ENCODE measurements around the gene HTR2C. TPM values are rescaled to one million over a fixed set of nuclear protein-coding genes. Genes with fewer than 3 reads are reported as not detected.

HTR2C gene
- total and polyA plus RNA-seq, 2 of the 4 experiments (the other 2 are of a cell fraction), result not detected

DNA sequence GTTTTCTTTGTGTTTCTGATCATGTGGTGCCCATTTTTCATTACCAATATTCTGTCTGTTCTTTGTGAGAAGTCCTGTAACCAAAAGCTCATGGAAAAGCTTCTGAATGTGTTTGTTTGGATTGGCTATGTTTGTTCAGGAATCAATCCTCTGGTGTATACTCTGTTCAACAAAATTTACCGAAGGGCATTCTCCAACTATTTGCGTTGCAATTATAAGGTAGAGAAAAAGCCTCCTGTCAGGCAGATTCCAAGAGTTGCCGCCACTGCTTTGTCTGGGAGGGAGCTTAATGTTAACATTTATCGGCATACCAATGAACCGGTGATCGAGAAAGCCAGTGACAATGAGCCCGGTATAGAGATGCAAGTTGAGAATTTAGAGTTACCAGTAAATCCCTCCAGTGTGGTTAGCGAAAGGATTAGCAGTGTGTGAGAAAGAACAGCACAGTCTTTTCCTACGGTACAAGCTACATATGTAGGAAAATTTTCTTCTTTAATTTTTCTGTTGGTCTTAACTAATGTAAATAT lies 323.2 kb downstream of the HTR2C start:
- CTCF ChIA-PET, result no interaction called here

More for the DNA sequence above, 323.2 kb downstream of the HTR2C start:
- Histone ChIP-seq H2BK20ac (ENCODE audit: low read depth, low read length) (no peak overlapping the region), H2BK15ac (ENCODE audit: low read depth, low read length) (no peak overlapping the region), H3K36me3 (ENCODE audit: control insufficient read depth, insufficient read depth, low read length) (no peaks in the 10 kb centered on the region), H2AK5ac (ENCODE audit: low read depth, low read length) (no peak overlapping the region), H3K9ac (ENCODE audit: low read depth, low read length) (no peak overlapping the region), H4K5ac (ENCODE audit: low read depth, low read length) (no peak overlapping the region), H3K14ac (replicated peaks; ENCODE audit: low read depth, low read length) (no peak overlapping the region), H3K4ac (ENCODE audit: low read depth, low read length) (no peak overlapping the region), H3K4me2 (ENCODE audit: low read depth, low read length) (no peak overlapping the region), H2AK9ac (replicated peaks; ENCODE audit: low read depth, low read length, poor library complexity) (no peak overlapping the region), H4K8ac (ENCODE audit: low read depth in 2 of 2, low read length in 2 of 2) (no peak overlapping the region), H3K18ac (ENCODE audit: low read depth, low read length) (no peak overlapping the region), H4K91ac (ENCODE audit: insufficient read depth, low read depth, low read length) (no peak overlapping the region), H3K27ac (ENCODE audit: insufficient read depth, low read length) (no peak overlapping the region), H4K20me1 (ENCODE audit: insufficient read depth, low read length) (no peaks in the 10 kb centered on the region), H3K23ac (ENCODE audit: low read depth, low read length) (no peak overlapping the region), H2BK5ac (ENCODE audit: low read depth, low read length, poor library complexity, severe bottlenecking) (no peak overlapping the region), H2AFZ (replicated peaks; ENCODE audit: low read length, poor library complexity) (no peak overlapping the region), H3K4me1 (ENCODE audit: control insufficient read depth, insufficient read depth, low read length) (no peaks in the 10 kb centered on the region), H3K4me3 (ENCODE audit: insufficient read depth, low read depth, low read length) (no peak overlapping the region), H2BK120ac (ENCODE audit: low read depth, low read length) (no peak overlapping the region), H3K27me3 (ENCODE audit: control insufficient read depth, insufficient read depth, low read length) (peaks cover 7% of the 10 kb centered on the region), H3K56ac (ENCODE audit: extremely low read depth, insufficient read depth, low read length) (no peak overlapping the region; the same call in 1 of the 2 replicates), H3K9me3 (ENCODE audit: control insufficient read depth, insufficient read depth, low read length) (no peaks in the 10 kb centered on the region), H3K79me1 (ENCODE audit: low read depth in 1 of 2, low read length in 2 of 2) (no peaks in the 10 kb centered on the region), H3K9me1 (ENCODE audit: insufficient read depth, low read length) (no peaks in the 10 kb centered on the region)
- intact Hi-C loops (cut with micrococcal nuclease) (no loop called here), in situ Hi-C loops (cut with MboI; ENCODE audit: low sequenced_read_pairs) (no loop called here), dilution Hi-C loops (cut with HindIII; ENCODE audit: low sequenced_read_pairs, unreplicated experiment) (no loop called here)
- no TSS peak for BruUV-seq (replicated peaks)
- POLR2A ChIA-PET (ENCODE audit: unreplicated experiment), result no interaction called here
- ATAC-seq (ENCODE audit: low read depth) (no peak), DNase-seq (no peak)
- no peak for TF ChIP-seq RFX5 (IDR thresholded peaks at IDR 0.05; ENCODE audit: low read depth, low read length)
- TF ChIP-seq BHLHE40 (IDR thresholded peaks at IDR 0.05; ENCODE audit: low read depth, low read length), result no peak
- no peak for TF ChIP-seq ELK1 (IDR thresholded peaks at IDR 0.05; ENCODE audit: borderline replicate concordance, low read depth, low read length)
- TF ChIP-seq MAFK (IDR thresholded peaks at IDR 0.05; ENCODE audit: low read depth, low read length), result no peak
- no peak for TF ChIP-seq SMC3 (IDR thresholded peaks at IDR 0.05; ENCODE audit: low read depth, low read length)
- no peak for TF ChIP-seq CHD1 (IDR thresholded peaks at IDR 0.05; ENCODE audit: low read depth, low read length)
- no peak for TF ChIP-seq RAD21 (IDR thresholded peaks at IDR 0.05; ENCODE audit: low read length)
- TF ChIP-seq, protein P1, sequence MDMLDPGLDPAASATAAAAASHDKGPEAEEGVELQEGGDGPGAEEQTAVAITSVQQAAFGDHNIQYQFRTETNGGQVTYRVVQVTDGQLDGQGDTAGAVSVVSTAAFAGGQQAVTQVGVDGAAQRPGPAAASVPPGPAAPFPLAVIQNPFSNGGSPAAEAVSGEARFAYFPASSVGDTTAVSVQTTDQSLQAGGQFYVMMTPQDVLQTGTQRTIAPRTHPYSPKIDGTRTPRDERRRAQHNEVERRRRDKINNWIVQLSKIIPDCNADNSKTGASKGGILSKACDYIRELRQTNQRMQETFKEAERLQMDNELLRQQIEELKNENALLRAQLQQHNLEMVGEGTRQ (IDR thresholded peaks at IDR 0.05; ENCODE audit: low read depth, low read length), result no peak
- no peak for TF ChIP-seq RCOR1 (IDR thresholded peaks at IDR 0.05; ENCODE audit: insufficient replicate concordance, low read length)
- TF ChIP-seq FOS (IDR thresholded peaks at IDR 0.05; ENCODE audit: low read depth, low read length), result no peak
- no peak for TF ChIP-seq MXI1 (IDR thresholded peaks at IDR 0.05; ENCODE audit: borderline replicate concordance, low read depth, low read length)
- no peak for TF ChIP-seq MAZ (IDR thresholded peaks at IDR 0.05; ENCODE audit: borderline replicate concordance, low read depth, low read length)
- TF ChIP-seq POLR2A (IDR thresholded peaks at IDR 0.05; ENCODE audit: low read depth, low read length), result no peak
- TF ChIP-seq CEBPB (IDR thresholded peaks at IDR 0.05; ENCODE audit: low read depth, low read length), result no peak
- TF ChIP-seq, protein P2, sequence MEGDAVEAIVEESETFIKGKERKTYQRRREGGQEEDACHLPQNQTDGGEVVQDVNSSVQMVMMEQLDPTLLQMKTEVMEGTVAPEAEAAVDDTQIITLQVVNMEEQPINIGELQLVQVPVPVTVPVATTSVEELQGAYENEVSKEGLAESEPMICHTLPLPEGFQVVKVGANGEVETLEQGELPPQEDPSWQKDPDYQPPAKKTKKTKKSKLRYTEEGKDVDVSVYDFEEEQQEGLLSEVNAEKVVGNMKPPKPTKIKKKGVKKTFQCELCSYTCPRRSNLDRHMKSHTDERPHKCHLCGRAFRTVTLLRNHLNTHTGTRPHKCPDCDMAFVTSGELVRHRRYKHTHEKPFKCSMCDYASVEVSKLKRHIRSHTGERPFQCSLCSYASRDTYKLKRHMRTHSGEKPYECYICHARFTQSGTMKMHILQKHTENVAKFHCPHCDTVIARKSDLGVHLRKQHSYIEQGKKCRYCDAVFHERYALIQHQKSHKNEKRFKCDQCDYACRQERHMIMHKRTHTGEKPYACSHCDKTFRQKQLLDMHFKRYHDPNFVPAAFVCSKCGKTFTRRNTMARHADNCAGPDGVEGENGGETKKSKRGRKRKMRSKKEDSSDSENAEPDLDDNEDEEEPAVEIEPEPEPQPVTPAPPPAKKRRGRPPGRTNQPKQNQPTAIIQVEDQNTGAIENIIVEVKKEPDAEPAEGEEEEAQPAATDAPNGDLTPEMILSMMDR (conservative IDR thresholded peaks at IDR 0.05; ENCODE audit: low read depth, low read length), result no peak
- no peak for TF ChIP-seq NFE2L2 (IDR thresholded peaks at IDR 0.05; ENCODE audit: low read depth, low read length)
- no CpG with 5 or more reads among the region's 9 CpGs for WGBS, 2 experiments (ENCODE audit: extremely low coverage in 2 of 2, insufficient read length in 1 of 2)
